8988T (cell line): ENCODE data around the gene SREK1IP1.
A peak's percentile ranks its signal among the peaks of the same experiment; 100 is the strongest.
"Not testable (repeated sequence)": the region's sequence is repeated elsewhere in the genome, so short reads cannot be mapped to it uniquely, and the experiment has no call there.

Experiments
- DNase-seq: peaks from one replicate; pipeline ENCODE4 v3.0.0; 2011

The SREK1IP1 gene

GRCh38 chr5:64763948-64764503 is 4.5 kb downstream of the SREK1IP1 start:
- DNase-seq, result no peak

- DNase-seq, result no peak
Measured at GRCh38 chr5:64759960-64760660, 8.4 kb downstream of the SREK1IP1 start.

- DNase-seq, result no peak
Measured at GRCh38 chr5:64758901-64759300, 9.6 kb downstream of the SREK1IP1 start.

DNA sequence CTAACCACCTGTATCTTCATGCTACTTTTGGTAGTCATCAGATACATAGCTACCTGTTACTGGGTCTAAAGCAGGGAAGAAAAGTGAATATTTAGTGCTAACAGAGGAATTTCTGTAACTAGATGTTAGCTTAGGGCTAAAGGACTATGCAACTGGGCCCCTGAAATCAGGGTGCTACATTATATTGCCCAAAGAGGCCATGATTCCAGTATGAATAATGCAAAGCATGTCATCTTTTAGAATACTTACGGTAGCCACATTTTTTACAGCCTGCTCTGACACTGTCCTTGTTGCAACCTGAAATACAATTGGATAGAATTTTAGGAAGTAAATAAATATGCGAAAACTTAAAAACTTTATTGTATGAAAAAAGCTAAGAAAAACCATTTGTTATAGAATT is 14.4 kb downstream of the SREK1IP1 start:
- no peak for DNase-seq

DNA sequence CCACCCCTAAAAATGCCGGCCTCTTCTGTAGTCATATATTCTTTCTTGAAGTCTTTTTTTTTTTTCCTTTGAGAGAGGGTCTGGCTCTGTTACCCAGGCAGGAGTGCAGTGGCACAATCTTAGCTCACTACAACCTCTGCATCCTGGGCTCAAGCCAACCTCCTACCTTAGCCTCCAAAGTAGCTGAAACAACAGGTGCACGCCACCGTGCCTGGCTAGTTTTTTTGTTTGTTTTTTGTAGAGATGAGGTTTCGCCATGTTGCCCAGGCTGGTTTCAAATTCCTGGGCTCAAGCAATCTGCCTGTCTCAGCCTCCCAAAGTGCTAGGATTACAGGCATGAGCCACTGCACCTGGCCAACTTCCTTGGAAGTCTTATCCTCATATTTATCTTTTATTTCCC is 19.1 kb downstream of the SREK1IP1 start:
- no peak for DNase-seq

DNA sequence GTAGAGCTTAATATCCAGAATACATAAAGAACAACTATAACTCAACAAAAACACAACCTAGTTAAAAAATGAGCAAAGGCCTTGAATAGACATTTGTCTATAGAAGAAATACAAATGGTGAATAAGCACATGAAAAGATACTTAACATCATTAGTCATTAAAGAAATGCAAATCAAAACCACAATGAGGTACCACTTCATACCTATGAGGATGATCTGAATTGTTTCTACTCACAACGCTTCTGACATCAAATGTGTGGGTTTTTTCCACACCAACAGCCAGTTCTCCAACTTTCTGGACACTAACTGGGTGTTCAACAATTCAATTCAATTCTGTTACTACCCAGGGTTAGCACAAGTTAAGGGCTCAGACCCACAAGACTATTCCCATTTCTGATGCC is 22.0 kb downstream of the SREK1IP1 start:
- DNase-seq, result no peak

- DNase-seq, result no peak
Measured at GRCh38 chr5:64744914-64745313, 23.6 kb downstream of the SREK1IP1 start.

- DNase-seq, result no peak
Measured at GRCh38 chr5:64742821-64743220, 25.7 kb downstream of the SREK1IP1 start.

GRCh38 chr5:64742411-64742810 is 26.1 kb downstream of the SREK1IP1 start:
- no peak for DNase-seq

GRCh38 chr5:64727150-64727549 is 41.3 kb downstream of the SREK1IP1 start:
- no peak for DNase-seq

- DNase-seq, result no peak
Measured at GRCh38 chr5:64722588-64722987, 45.9 kb downstream of the SREK1IP1 start.

DNA sequence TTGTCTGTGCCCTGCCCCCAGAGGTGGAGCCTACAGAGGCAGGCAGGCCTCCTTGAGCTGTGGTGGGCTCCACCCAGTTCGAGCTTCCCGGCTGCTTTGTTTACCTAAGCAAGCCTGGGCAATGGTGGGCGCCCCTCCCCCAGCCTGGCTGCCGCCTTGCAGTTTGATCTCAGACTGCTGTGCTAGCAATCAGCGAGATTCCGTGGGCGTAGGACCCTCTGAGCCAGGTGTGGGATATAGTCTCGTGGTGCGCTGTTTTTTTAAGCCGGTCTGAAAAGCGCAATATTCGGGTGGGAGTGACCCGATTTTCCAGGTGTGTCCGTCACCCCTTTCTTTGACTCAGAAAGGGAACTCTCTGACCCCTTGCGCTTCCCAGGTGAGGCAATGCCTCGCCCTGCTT is 54.0 kb downstream of the SREK1IP1 start:
- DNase-seq, result not testable (repeated sequence)

DNA sequence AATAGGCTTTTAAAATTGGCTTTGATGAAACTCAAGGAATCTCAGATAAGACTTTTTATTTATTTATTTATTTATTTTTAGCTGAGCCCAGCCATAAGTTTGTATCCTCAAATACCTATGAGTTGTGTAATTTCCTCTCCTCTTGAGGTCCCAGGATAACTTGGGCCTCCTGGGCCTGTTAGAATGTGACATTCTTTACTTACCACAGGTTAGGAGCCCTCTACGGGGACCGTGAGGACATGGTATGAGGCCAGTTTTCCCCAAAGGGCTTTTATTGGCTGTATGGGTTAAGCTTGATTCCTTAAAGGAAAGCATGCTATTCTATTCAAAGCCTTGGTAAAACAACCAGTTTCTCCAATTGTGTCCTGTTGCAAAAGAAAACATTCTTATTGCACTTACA is 61.3 kb downstream of the SREK1IP1 start:
- DNase-seq, result no peak

GRCh38 chr5:64706074-64706473 is 62.4 kb downstream of the SREK1IP1 start:
- DNase-seq, result not testable (repeated sequence)

DNA sequence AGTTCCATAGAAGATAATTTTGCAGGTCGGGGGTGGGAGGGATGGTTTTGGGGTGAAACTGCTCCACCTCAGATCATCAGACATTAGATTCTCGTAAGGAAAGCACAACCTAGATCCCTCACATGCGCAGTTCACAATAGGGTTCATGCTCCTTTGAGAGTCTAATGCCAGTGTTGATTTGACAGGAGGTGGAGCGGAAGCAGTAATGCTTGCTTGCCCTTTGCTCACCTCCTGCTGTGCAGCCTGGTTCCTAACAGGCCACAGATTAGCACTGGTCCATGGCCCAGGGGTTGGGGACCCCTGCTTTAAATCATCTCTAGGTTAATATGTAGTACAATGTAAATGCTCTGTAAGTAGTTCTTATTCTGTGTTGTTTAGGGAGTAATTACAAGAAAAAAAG is 67.7 kb downstream of the SREK1IP1 start:
- no peak for DNase-seq

- not testable (repeated sequence) for DNase-seq
Measured at GRCh38 chr5:64696414-64696813, 72.1 kb downstream of the SREK1IP1 start.

DNA sequence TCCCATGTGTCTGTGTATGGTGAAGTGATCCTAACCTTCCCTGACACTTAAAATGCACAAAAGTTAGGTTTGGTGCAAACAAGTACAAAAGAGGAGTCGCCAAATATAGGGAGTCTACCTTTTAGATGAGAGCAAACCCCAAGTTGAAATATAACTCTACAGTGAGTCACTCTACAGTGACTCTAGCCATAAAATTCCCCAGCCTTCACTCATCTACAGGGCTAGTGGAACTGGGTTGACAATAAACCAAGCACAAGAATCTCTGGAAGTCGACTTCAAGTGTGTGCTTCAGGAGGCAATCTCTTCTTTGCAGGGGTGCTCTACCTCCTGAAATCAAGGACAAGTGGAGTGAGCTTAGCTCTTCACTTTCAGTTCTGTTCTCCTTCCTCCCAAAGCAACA is 74.9 kb downstream of the SREK1IP1 start:
- DNase-seq, result no peak

DNA sequence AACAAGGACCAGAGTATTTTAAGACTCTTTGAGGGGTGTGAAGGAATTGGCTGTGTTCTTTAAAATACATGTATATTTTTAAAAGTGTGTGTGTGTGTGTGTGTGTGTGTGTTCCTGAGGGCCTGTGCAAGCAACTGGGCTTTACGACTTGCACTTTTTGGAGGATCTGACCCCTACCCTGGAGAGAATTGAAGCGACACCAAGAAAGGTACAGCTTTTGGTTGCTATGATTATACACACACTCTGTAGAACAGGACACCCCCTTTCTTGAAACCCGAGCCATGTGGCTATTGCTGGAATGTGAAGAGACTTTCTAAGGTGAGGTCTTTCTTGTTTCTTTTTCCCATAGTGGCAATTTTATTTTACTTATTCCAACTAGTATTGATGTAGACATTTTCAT is 77.2 kb downstream of the SREK1IP1 start:
- no peak for DNase-seq

GRCh38 chr5:64690417-64691151 is 77.9 kb downstream of the SREK1IP1 start, which contains the start of gene SHISAL2B:
SHISAL2B (plus strand) TSS chr5:64690503; CDS start chr5:64690624, 121 bp downstream.
- no peak for DNase-seq

DNA sequence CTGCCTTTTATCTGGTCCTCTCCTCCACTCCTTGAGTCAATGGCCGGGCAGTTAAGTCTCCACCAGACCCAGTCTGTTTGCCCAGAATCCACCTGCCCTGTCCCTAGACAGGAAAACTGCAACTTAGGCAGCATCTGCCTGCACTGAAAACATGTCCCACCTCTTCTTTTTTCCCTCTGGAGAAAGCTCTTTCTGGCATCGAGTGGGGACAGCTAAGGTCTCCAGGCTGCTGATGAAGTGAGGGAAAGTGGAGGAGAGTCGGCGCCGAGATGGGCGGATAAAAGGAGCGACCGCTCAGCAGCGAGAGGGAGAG is 78.4 kb downstream of the SREK1IP1 start:
- DNase-seq, result no peak

DNA sequence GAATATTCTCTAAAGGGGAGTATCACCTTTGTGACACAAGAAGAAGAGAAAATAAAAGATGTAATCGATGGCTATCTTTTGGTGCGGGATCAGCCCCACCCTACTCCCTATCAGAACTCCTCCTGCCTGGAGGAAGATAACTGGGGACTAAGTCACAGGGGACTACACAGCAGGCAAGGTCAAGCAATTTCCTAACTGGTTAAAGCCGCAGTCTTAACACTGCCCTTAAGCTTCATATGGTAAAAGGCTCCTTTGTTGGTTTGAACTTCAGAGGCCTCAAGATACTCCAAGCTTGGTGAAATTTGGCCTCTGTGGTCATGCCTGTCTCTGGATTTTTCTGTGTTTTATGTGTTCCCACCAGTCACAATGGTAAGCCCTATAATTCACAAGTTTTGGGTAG is 79.5 kb downstream of the SREK1IP1 start:
- DNase-seq, result no peak

DNA sequence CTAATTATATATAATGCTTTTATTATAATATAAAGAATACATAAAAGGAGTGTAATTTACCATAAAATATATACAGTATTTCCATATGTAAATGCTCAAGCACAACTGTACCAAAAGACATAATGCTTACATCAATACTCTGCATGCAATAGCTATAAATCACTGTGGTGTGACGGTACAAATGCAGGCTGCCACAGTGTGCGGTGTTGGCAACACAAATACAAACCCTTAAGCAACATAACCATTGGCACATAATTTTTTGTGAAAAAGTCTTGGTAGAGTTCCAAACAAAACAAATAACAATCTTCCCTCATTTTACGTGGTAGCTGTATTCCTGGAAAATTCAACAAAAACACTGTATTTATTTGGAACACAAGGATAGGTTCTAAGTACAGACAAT is 80.1 kb downstream of the SREK1IP1 start:
- DNase-seq, result no peak

DNA sequence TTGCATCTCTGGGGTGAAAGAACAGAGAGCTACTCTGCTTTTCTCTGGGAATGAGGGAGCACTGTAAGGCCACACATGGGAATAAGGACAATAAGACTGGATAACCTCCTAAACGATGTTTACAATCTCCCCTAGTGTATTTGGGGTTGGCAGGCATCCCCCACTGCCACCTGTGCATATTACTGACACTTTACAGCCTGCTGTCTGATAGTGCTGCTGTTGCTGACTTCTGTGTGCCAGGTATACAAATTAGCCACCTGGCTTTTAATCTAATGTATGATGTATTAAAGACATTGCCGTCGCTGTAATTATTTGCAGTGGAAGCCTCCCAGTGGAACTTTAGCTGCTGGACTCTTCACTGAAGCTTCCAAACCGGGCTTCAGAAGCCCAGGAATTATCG is 82.6 kb downstream of the SREK1IP1 start:
- DNase-seq, result no peak

DNA sequence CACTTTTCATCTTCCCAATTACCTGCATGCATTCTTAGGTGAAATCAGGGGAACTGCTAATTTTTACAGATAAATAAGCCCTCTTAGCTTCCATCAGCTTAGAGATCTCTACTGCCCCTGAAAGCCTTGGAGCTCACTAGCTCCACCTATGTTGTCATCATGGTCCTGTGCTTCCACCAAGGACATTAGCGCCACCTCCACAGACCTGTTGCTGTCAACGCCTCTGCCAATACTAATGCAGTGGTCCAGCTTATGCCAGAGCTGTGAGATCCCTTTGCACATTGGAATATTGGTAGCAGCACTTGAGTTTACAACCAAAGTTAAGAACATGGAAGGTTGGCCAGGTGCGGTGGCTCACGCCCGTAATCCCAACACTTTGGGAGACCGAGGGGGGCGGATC is 85.9 kb downstream of the SREK1IP1 start:
- DNase-seq, result peak; percentile 33
